PC-9 (cell line): ENCODE measurements around the gene THOC6.

Source experiments
- CTCF ChIP-seq: fragments of 200-600 bp; sonication (generic); conservative IDR thresholded peaks from 2 replicates; pipeline ENCODE4 v1.6.1; 2017; ENCODE audit warnings: mixed run types, antibody characterized with exemption, mild to moderate bottlenecking, moderate library complexity
- EZH2 ChIP-seq: fragments of 200-600 bp; sonication (generic); IDR thresholded peaks from 2 replicates; pipeline ENCODE4 v1.8.0; 2017; ENCODE audit warnings: antibody characterized with exemption, low read depth

GRCh38 chr16:2987833-2988232 lies 36.0 kb upstream of the THOC6 start:
- TF ChIP-seq CTCF (no peak), EZH2 (no peak)
